Activated CD8-positive, alpha-beta memory T cell treated with anti-CD3 and anti-CD28 coated beads for 36 hours (primary cell): Measurements from ENCODE around the gene ELFN1. TPM values are rescaled to one million over a fixed set of nuclear protein-coding genes. Genes with fewer than 3 reads are reported as not detected.

ENCODE experiments used
- CTCF ChIA-PET: fragments of 350-600 bp; sonication (Branson Sonifier 250); formaldehyde crosslinking; loops from one replicate; lab custom pipeline; 2021; ENCODE audit warnings: antibody characterized with exemption; lab: Charles Lee
- POLR2A ChIA-PET: fragments of 350-600 bp; sonication (Branson Sonifier 250); formaldehyde crosslinking; loops from one replicate; lab custom pipeline; 2021; ENCODE audit warnings: antibody characterized with exemption; lab: Charles Lee
- total RNA-seq, 2 experiments: library from RNA; stranded (reverse); gene quantifications; one replicate each; pipeline ENCODE4 v1.2.3, GENCODE V29; 2021

Gene ELFN1
- total RNA-seq, 2 experiments from 2014 or later: 0.17 to 0.27 TPM

DNA sequence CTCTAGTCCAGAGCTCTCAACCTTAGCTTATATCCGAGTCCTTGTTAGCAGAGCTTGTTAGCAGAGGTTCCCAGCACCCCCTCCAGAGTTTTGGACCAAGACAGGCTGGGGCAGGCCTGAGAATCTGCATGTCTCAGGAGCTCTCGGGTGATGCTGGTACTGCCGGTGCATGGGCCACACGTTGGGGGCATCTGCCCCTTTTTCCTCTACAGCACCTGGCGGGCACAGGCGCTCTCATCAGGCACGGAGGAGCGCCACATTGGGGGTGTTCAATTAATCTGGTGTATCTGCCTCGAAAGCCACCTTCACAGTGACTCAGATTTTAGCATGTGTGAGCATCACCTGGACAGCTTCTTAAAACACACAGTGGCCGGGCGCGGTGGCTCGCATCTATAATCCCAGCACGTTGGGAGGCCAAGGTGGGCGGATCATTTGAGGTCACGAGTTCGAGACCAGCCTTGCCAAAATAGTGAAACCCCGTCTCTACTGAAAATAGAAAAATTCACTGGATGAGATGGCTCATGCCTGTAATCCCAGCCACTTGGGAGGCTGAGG lies 117.7 kb downstream of the ELFN1 start:
- POLR2A ChIA-PET: no interaction called here
- CTCF ChIA-PET: interaction anchor here (0.6 kb wide), 1 partner anchor 529 kb away, joined by 3 read pairs; no protein-coding TSS in a partner anchor

DNA sequence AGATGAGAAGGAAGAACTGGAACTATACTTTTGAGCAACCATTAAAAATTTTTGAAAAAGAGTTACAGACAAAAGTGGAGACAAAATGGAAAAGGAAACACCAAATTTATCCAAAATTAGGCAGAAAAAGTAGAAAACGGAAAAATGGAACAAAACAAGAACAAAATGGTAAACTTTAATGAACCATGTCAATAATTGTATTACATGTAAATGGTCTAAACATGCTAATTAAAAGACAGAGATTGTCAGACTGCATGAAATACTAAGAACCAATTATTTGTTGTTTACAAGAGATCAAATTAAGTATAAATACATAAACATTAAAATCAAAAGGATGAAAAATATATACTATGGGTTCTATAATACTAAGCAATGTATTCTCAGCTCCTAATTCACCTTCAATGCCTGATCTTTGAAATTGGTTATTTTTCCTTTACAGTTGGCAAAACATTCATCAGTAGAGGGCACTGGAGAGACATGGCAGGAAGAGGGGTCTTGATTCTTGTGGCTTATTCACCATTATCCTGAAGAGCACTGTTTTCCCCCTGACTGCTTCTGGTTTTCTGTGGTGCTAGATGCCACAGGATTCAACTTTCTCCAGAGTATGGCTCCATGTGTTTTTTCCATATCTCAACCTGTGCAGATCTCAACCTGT lies 124.9 kb downstream of the ELFN1 start:
- ChIA-PET POLR2A (no interaction called here), CTCF (interaction anchor here (0.7 kb wide), 1 partner anchor 13 kb away, joined by 3 read pairs; no protein-coding TSS in a partner anchor)

Other genes starting within 250 kb of the ELFN1 start
- 1 to 10 TPM; 2.3 to 5.2 TPM for gene MICALL2, start 210.8 kb upstream of the ELFN1 start, total RNA-seq
- 100 to 1,000 TPM in 1 of 2 experiments, 10 to 100 TPM in 1; 95.8 to 103 TPM for gene INTS1, start 165.9 kb upstream of the ELFN1 start, total RNA-seq
- gene MAFK, start 139.6 kb upstream of the ELFN1 start, total RNA-seq: 10 to 100 TPM; 40.6 to 40.8 TPM
- gene TMEM184A, start 114.1 kb upstream of the ELFN1 start, total RNA-seq: not detected
- gene PSMG3, start 100.2 kb upstream of the ELFN1 start, total RNA-seq: 10 to 100 TPM; 69.9 to 74.6 TPM